ENCODE measurements around the gene ANKRD12.
"Not testable (repeated sequence)": the region's sequence is repeated elsewhere in the genome, so short reads cannot be mapped to it uniquely, and the experiment has no call there.

ANKRD12 gene

GRCh38 chr18:9239720-9240119 is 103.1 kb downstream of the ANKRD12 start:
- no peak for DNase-seq

DNA sequence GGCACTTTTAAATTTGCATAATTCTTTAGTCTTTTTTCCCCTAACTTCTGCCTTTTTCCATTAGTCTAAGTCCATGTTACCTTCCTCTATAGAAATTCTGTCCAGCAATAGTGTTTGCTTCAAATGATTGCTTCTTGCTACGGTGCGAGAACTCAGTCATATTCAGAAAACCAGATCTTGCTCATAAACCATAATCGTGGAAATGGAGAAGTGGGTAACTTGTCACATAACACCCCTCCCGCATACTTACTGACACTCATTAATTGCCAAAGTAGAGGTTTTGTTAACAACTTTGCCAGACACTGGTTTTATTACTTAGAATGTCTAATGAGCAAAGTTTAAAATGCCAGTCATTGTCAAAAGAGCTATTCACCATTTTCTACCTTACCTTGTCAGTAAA is 103.7 kb downstream of the ANKRD12 start:
- no peak for DNase-seq

DNA sequence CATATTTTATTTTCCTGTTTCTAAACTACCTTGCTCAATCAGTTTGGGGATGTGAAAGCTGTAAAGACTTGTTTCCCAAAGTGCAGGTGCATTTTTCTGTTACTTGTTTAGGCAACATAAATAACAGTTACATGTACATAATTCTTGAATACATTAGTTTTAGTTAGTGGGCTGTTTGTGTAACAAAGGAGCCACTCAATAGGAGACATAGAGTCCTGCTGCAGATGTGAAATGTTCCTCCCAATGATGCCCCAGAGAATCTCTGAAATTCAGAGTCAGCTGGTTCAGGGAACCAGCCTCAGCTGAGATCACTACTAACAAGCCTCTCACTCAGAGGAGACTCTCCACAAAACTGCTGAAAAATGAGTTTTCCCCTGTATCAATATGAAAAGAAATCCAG is 106.4 kb downstream of the ANKRD12 start:
- DNase-seq = no peak

GRCh38 chr18:9244376-9244775 is 107.8 kb downstream of the ANKRD12 start:
- DNase-seq = no peak

DNA sequence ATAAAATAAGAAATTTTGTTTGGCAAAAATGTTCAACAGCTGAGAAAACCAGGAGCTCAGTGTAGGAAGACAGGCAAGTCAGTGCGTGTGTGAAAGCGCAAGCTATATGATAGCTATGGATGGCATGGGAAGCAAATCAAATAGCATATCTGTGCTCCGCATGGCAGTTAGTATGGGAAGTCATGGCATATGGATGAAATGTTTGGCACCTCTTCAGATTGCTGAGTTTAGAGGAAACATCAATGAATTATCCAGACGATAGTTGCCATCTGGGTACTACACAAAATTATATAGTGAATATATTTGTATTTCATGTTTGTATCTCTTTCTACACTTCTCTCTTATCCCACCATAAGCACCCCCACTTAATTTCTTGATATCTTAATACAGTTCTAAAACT is 112.1 kb downstream of the ANKRD12 start:
- DNase-seq = no peak

DNA sequence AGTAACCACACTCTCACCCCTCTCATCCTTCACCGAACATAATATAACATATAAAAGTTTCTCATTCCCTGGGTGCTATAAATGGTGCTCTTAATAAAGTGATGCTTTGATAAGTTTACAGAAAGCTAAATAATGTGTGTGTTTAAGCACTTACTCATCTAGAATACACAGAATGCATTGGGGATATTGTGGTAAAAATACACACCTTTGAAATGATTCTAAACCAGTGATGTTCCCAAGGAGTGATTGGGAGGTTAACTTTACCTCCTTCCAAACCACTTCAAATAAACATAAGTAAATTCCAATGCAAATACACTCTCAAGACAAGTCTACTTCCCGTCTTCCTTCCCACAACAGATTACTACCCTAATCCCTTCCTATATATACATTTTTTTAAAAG is 112.7 kb downstream of the ANKRD12 start:
- no peak for DNase-seq

DNA sequence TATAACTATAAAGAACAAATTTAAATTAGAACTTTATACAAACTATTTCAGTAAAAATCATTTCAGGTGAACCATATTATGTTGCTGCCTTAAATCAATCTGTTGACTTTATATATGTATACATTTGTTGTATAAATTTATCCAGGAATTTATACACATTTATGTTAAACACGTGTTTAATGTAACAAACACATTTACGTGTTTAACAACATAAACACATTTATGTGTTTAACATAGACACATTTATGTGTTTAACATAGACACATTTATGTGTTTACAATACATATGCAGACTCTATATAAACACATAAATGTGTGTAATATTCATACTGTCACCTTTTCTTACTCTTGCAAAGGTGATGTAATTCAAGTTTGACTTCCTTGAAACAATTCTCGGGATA is 122.6 kb downstream of the ANKRD12 start:
- DNase-seq = no peak

DNA sequence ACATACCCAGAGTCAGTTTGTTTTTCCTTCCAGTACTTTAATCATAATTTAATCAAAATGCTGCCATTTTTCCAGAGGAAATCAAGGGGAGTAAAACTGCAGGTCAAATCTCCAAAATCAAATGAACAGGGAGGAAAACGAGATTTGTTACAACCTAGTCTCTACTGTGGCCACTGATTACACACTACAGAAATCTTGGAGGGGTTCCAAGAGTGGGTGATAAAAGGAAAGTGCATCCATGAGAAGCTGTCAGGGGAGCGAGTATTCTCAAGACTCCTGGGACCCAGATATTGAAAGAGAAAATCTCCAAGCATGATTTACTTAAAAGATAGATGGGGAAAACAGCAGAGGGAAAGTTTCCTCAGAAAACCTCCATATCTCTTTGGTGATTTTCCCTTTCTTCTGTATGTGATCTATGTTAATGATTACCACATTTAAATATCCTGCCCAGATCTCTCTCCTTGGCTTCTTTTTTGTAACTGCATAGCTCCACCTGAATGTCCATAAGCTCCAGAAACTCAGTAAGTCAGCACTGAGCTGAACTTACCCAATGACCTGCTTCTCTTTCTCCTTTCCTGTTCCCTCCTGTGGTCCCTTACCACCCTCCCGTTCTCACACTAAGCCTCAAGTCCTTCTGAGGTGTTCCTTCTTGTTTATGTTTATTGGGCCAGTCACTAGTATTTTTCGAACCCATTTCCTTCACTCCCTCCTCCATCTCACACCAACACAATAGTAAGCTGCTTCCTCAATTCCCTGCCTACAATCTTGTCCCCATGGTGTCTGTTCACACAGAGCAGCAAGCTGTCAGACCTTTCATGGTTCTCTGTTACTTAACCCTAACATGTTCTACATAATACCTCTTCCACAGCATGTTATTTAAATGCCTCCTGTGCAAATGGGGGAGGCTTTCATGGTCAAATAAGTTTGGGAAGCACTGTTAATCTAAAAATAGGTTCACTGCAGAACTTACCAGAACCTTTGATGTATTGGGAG is 124.1 kb downstream of the ANKRD12 start:
- no peak for DNase-seq

- no peak for DNase-seq
Observed at GRCh38 chr18:9263264-9263663, 126.7 kb downstream of the ANKRD12 start.

DNA sequence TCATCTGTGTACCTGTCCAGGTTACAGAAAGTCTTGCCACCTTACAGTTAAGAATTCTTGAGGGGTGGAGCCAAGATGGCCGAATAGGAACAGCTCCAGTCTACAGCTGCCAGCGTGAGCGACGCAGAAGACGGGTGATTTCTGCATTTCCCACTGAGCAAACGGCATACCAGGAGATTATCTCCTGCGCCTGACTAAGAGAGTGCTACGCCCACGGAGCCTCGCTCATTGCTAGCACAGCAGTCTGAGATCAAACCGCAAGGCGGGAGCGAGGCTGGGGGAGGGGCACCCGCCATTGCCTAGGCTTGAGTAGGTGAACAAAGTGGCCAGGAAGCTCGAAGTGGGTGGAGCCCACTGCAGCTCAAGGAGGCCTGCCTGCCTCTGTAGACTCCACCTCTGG is 128.2 kb downstream of the ANKRD12 start:
- DNase-seq = not testable (repeated sequence)

DNA sequence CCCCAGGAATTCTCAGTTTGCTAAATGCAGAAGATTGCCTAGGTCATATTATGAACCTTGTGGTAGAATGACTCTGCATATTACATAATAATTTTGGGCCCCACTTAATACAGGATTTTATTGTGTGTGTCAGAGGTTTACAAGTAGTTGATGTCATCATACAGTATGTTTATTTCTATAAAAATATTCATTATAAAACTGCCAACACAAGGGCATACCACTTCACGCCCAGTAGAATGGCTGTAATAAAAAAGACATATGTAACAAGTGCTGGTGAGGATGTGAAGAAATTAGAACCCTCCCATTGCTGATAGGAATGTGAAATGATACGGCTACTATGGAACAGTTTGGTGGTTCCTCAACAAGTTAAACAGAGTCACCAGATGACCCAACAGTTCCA is 136.6 kb downstream of the ANKRD12 start:
- no peak for DNase-seq

DNA sequence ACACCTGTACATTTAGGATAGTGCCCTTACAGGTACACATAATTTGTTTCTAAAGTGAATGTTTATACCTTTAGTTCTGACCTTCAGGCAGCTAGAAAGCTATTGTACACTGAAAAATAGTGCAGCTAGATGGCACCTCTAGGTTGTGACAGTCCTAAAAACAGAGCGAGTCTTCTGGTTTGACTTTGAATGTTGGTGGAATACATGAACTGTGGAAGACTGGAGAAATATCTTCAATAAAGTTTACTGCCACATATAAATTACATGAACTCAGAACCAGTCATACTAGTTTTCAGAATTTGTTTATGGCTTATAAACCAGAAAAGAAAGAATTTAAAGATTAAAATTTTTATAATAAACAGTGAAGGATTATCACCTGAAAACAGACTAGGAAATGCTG is 139.3 kb downstream of the ANKRD12 start:
- no peak for DNase-seq

- DNase-seq = no peak
Observed at GRCh38 chr18:9278028-9278427, 141.4 kb downstream of the ANKRD12 start.

GRCh38 chr18:9280849-9281248 is 144.3 kb downstream of the ANKRD12 start:
- DNase-seq = no peak

DNA sequence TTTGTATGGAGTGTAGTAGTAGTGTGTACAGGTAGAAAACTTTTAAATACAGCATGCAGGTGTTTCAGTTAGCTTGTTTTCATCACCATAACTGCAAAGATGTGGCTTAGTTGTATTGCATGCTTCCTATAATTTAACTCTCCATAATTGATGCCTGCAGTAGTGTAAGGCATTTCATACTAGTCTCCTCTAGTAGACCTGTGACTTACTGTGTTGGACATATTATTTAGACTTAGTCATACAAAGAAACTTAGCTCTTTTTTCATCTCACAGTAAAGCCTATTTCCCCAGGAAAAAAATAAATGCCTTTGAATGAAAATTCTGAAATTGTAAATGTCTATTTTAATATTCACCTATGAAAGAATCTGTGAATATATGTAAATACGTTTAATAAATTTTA is 145.2 kb downstream of the ANKRD12 start:
- no peak for DNase-seq

GRCh38 chr18:9283791-9284190 is 147.2 kb downstream of the ANKRD12 start:
- DNase-seq = no peak

- no peak for DNase-seq
Observed at GRCh38 chr18:9285604-9286003, 149.0 kb downstream of the ANKRD12 start.

- no peak for DNase-seq
Observed at GRCh38 chr18:9287036-9287435, 150.5 kb downstream of the ANKRD12 start.

GRCh38 chr18:9289698-9290097 is 153.1 kb downstream of the ANKRD12 start:
- no peak for DNase-seq

DNA sequence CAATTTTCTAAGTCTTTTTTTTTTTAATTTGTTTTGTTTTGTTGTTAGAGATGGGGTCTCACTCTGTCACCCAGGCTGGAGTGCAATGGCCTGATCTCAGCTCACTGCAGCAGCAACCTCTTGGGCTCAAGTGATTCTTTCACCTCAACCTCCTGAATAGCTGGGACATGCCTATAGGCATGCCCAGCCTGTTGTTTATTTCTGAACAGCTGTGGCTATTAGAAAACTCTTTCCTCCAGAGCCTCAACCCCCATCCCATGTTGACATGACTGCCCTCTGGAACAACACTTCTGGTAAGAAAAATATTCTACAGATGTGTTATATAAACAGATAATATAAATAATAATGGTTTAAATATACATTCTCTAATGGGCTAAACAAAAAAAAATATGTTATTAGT is 153.6 kb downstream of the ANKRD12 start:
- DNase-seq = no peak

DNA sequence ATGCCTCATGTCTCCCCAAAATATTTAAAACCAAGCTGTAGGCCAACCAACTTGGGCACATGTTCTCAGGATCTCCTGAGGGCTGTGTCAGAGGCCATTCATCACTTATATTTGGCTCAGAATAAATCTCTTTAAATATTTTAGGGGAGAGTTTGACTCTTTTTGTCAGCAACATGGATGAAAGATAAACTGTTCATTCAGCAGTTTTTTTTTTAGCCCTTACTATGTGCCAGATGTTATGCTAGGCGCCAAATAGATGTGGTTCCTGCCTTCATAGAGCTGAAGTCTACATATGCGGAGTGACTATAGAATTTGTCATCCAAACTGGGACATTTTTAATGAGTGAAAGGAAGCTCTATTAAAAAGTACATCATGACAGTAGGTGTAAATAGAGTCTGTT is 155.5 kb downstream of the ANKRD12 start:
- no peak for DNase-seq

- DNase-seq = no peak
Observed at GRCh38 chr18:9293948-9294347, 157.4 kb downstream of the ANKRD12 start.

DNA sequence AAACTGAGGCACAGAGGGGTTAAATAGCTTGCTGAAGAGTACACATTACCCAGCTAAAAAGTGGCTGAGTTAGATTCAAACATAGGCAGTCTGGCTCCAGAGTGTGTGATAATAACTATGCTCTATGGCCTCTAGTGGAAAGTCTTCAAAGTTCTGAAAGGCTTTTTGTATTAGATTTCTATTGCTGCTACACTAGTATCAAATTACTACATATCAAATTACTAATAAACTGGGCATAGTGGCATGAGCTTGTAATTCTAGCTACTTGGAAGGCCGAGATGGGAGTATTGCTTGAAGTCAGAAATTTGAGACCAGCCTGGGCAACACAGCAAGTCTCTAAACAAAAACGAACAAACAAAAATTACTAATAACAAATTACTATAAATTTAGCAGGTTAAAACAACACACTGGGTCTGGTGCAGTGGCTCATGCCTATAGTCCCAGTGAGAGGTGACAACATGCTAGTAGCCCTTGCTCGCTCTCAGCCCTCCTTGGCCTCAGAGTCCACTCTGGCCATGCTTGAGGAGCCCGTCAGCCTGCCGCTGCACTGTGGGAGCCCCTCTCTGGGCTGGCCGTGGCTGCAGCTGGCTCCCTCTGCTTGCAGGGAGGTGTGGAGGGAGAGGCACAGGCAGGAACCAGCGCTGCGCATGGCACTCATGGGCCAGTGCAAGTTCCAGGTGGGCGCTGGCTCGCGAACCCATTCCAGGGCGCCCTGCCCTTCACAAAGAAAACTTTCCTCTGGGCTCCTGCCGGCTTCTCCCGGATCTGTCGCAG is 159.8 kb downstream of the ANKRD12 start:
- DNase-seq = no peak

- DNase-seq = no peak
Observed at GRCh38 chr18:9297007-9297393, 160.4 kb downstream of the ANKRD12 start.
